NCI-H774 (cell line): ENCODE measurements around the gene PIK3CG.
"Not testable (repeated sequence)": the region's sequence is repeated elsewhere in the genome, so short reads cannot be mapped to it uniquely, and the experiment has no call there.

Source experiments
- DNase-seq: peaks from one replicate; lab custom pipeline; 2025; lab: John Stamatoyannopoulos, UW

Gene PIK3CG

DNA sequence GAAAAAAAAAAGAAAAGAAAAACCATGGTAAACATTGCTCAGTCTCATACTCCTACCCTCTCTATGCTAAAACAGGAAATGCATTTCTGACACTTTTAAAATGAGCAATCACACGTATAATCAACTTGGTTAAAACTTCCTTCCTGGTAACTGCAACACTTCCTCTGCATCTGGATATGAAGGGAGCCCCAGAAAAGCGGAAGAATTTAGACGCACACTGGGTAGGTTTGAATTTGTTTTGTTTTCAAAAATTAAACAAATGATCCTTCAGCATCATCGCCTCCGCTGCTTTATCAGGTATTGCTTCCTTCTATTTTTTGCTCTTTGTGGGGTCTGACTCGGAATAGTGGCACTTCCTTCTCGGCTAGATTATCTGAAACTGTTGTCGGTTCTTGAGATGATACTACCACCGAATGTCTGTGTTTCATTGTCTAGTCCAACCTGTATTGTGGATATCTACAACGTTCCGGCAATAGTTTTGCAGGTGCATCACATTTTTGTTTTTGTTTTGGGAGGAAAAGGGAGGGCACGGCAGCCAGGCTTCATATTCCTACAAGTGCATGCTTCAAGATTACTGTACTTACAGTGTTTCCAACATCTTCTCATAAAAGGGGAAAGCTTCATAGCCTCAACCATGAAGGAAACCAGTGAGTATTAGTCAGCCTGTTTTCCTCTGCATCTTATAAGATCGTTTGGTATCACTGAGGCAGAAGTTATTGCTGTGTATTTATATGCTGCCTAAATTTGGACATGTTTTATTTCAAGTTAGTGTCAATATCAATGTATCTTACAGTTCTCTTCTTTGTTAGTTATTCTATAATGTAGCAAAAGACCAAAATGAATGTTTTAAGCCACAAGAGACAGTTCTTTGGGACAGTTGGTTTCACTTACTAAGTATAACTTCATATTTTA is at the start of gene PIK3CG:
Gene PIK3CG (plus strand): TSS at position 153 of the 912 bp plus-strand sequence. CDS start 2,280 bp downstream, outside the sequence.
- no peak for DNase-seq

DNA sequence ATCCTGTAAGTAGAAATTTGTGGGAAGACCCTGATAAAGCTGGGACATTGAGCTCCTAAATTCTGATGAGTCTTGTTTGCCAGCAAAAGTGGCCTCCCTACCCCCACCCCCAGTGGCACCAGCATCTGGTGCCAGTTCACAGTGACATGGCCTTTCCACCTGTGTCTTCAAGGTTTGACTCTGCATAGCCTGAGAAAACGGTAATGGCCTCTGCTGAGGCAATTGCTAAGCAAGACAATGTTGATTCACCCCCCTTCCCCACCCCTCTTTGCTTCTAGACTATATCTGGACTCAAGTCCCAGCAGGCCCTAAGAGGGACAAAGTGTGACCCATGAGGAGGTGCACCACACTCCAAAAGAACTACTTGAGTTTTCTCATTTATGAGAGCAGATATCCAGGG is 48.0 kb upstream of the PIK3CG start:
- DNase-seq: no peak

DNA sequence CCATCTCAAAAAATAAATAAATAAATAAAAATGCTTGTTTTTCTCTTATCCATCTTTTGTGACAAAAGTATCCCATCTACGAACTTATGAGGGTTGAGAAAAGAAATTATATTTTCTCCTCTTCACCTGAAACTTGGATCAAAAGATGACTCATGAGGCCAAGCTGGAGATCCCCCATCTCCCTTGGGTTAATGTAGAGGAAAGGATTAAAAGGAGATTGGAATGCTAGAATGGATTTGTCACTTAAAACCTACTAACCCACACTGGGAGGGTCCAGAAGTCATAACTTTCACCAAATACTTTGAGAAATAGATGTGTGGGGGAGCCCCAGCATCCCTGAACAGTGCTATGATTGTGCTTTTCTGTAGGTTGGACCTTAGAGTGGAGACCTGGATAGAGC is 46.3 kb upstream of the PIK3CG start:
- DNase-seq: no peak

DNA sequence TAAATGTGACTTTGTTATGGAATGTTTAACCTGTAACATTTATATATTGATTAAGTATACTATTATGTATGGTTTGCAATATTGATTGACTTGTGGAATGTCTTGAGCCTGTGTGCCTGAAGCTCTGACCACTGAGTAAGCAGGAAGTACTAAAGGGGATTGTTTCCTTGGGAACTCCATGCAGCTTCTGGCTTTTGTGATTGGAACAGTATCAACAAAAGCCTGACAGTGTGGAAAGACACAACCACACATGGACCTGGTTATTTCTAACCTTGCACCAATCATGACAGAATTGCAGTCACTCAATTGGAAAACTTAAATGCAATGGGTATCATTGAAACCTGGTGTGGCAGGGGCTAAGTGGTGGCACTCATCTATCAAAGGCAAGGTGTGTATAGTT is 45.5 kb upstream of the PIK3CG start:
- DNase-seq: no peak

DNA sequence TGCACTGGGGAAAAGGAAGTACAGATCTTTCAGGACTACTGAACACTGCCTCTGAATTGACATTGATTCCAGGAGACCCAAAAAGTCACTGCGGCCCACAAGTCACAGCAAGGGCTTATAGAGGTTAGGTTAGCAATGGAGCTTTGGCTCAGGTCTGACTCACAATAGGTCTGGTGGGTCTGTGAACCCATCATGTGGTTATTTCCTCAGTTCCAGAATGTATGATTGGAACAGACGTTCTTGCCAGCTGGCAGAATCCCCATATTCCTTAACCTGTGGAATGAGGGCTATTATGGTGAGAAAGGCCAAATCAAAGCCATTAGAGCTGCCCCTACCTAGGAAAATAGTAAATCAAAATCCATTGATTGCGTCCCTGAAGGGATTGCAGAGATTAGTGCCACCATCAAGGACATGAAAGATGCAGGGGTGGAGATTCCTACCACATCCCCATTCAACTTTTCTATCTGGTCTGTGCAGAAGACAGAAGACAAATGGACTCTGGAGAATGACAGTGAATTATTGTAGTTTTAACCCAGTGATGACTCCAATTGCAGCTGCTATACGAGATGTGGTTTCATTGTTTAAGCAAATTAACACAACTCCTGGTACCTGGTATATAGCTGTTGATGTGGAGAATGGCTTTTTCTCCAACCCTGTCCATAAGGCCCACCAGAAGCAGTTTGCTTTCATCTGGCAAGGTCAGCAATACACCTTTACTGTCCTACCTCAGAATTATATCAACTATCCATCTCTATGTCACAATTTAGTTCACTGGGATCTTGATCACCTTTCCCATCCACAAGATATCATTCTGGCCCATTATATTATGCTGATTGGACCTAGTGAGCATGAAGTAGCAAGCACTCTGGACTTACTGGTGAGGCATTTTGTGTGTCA is 44.5 kb upstream of the PIK3CG start:
- no peak for DNase-seq

DNA sequence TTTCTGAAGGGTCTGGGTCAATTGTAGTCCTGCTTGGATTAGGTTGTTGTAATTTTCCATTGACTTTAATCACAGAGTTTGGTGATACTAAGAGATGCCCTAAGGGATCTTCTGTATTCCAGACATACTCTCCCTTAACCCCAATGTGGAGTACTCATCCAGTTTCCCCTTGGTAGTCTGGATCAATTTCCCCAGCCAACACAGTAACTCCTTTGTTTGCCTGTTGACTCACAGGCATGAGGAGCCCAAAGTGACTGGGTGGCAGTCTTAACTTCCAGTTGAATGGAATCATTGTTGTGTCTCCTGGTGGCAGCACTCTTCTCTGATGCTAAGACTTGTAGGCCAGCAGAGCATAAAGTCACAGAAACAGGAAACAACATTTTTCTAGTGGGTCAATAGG is 41.5 kb upstream of the PIK3CG start:
- DNase-seq: no peak

DNA sequence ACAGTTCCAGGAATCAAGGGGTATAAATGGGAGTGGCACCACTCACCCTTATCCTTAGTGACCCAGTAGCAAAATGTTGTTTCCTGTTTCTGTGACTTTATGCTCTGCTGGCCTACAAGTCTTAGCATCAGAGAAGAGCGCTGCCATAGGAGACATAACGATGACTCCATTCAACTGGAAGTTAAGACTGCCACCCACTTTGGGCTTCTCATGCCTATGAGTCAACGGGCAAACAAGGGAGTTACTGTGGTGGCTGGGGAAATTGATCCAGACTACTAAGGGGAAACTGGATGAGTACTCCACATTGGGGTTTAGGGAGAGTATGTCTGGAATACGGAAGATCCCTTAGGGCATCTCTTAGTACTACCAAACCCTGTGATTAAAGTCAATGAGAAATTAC is 40.6 kb upstream of the PIK3CG start:
- no peak for DNase-seq

DNA sequence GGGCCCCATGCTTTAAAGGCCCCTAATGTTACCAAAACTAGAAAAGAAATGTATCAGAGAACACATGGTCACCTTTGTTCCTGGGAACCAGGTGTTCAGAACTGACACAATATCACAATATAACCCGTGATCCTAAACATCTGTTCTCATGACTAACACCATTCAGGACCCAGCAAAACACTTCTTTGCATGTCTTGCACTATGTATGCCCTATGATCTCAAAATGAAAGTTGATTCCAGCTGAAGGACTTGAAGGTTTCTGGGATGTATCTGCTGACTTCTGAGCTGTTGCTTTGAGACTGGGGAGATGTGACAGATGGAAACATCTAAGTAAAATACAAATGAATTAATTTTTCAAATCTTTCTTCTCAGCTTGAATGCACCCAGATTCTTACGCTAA is 37.5 kb upstream of the PIK3CG start:
- DNase-seq: no peak

DNA sequence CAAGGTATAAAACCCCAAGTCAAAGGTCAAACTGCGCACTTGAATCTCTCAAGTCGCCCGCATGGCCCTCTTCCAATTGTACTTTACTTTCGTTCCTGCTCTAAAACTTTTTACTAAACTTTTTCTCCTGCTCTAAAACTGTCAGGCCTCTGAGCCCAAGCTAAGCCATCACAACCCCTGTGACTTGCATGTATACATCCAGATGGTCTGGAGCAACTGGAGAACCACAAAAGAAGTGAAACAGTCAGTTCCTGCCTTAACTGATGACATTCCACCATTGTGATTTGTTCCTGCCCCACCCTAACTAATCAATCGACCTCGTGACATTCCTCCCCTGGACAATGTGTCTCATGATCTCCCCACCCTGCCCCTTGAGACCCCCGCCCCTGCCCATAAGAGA is 35.6 kb upstream of the PIK3CG start:
- no peak for DNase-seq

DNA sequence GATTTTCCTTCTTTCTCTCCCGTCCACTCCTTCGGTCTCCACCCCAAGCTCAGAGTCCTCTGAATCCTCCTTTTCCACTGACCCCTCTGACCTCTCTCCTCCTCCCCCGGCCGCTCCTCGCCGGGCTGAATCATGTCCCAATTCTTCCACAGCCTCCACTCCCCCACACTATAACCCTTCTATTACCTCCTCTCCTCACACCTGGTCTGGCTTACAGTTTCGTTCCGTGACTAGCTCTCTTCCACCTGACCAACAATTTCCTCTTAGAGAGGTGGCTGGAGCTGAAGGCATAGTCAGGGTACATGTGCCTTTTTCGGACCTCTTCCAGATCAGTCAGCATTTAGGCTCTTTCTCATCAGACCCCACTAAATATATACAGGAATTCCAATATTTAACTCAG is 34.2 kb upstream of the PIK3CG start:
- DNase-seq: not testable (repeated sequence)

DNA sequence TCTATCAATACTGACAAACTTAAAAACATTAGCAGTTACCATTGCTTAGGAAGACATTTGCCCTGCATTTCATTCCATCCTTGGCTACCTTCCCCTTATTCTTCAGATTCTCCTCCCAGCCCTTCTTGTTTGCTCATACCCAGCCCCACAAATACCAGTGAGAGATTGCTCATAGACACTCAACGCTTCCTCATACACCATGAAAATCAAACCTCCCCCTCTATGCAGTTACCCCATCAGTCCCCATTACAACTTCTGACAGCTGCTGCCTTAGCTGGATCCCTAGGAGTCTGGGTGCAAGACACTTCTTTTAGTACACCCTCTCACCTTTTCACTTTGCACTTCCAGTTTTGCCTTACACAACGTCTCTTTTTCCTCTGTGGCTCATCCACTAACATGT is 28.3 kb upstream of the PIK3CG start:
- DNase-seq: no peak

DNA sequence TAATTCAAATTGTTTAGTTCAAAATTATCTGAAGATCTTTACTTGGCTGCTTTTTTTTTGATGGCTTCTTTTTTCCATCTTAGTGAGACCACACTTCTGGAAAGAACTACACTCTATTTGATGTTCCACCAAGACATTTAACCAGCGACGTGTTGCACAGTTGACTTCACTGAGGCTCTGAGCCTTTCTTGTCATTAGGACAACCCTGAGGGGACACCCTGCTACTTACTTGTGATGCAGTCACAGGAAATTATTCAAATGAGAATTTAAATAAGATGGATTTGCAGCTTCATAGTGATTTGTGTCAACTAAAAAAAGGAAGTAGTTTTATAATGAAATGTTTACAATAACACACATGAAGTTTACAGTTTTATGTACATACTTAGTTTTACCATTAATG is 25.6 kb upstream of the PIK3CG start:
- DNase-seq: no peak

DNA sequence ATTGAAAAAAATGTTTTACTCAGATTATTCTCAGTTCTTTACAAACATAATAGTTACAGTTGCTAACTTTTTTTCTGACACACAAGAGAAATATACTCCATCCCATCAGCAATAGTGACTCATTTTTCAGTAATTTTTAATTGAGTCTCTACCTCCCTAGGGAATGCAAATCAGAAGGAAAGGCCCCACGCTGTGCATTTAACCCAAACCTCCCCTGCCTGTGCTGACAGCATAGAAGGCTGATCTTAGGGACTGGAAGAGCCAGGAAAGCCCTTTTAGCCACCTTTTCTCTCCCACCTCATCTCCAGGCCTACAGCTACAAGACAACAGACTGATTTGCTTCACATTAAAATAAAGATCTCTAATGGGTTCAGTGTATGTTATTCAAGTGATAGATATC is 24.7 kb upstream of the PIK3CG start:
- DNase-seq: no peak

DNA sequence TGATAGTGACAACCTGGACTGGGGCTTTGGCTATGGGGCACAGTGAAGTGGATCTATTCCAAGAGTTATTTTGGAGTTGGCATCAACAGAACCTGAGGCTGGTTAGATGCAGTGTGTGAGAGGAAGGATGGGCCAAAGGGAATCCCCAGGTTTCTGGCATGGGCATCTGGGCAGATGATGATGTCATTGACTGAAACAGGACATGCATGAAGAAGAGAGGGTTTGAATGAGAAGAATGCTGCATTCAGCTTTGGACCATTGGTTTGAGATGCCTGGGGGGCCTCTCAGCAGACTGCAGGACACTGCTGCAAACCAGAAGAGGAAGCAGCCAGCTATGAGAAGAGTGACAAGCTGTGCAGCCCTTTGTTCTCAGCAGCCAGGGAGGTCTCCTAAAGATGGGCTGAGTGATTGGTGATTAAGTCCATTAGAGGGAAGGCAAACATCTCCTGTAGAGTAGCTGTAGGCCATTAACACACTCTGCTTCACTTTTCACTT is 23.1 kb upstream of the PIK3CG start:
- DNase-seq: no peak

DNA sequence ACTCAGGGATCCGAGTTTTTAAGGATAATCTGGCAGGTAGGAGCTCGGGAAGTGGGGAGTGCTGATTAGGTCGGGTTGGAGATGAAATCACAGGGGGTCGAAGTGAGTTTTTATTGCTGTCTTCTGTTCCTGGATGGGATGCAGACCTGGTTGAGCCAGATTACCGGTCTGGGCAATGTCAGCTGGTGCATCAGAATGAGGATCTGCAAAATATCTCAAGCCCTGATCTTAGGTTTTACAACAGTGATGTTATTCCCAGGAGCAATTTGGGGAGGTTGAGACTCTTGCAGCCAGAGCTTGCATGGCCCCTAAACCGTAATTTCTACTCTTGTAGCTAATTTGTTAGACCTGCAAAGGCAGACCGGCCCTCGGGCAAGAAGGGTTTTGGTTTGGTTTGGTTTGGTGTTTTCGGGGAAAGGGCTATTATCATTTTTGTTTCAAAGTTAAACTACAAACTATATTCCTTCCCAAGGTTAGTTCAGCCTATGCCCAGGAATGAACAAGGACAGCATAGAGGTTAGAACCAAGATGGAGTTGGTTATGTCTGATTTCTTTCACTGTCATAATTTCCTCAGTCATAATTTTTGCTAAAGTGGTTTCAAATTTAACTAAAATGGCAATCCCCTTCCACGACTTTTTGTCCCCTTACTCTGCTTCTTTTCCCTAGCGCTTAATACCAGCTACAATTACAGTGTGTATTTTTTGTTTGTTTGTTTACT is 20.6 kb upstream of the PIK3CG start:
- no peak for DNase-seq

DNA sequence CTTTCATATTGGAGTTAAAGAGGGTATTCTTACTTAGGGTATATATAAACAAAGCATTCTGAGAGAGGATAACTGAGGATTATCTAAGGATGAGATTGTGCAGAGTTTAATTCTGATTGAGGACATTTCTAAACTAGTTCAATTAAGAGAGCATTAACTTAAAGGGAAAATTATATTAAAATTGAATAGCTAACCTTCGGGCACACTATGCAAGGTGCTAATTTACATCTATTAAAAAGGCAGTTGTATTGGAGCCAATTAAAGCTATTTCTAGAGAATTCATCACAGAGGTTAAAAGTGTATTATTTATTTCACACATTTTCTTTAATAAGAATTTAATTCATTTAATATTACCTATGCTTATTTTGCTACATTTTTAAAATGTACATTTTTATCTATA is 17.0 kb upstream of the PIK3CG start:
- DNase-seq: no peak

DNA sequence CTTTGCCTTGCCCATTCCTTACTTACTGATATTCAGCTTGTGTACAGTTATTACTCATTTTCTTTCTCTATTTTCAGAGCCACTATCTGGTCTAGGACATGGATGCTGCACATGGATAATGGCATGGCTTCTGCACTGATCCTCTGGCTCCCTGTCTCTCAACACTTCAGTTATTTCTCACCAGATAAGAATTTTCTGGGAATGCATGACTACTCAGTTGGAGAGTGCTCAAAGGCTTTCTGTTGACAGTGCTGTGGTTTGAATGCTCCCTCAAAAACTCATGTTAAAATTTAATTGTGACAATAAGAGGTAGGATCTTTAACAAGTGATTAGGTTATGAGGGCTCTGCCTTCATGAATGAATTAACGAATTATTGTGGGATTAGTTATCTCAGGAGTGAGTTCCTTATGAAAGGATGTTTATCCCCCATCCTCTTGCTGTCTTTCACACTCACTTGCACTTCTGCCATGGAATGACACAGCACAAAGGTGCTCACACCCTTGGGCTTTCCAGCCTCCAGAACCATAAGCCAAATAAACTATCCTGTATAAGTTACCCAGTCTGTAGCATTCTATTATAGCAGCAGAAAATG is 16.1 kb upstream of the PIK3CG start:
- DNase-seq: no peak

DNA sequence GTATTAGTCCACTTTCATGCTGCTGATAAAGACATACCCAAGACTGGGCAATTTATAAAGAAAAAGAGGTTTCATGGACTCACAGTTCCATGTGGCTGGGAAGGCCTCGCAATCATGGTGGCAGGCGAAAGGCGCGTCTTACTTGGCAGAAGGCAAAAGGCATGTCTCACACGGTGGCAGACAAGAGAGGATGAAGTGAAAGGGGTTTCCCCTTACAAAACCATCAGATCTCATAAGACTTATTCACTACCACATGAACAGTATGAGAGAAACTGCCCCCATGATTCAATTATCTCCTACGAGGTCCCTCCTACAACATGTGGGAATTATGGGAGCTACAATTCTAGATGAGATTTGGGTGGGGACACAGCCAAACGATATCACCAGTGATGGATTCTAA is 13.4 kb upstream of the PIK3CG start:
- not testable (repeated sequence) for DNase-seq

DNA sequence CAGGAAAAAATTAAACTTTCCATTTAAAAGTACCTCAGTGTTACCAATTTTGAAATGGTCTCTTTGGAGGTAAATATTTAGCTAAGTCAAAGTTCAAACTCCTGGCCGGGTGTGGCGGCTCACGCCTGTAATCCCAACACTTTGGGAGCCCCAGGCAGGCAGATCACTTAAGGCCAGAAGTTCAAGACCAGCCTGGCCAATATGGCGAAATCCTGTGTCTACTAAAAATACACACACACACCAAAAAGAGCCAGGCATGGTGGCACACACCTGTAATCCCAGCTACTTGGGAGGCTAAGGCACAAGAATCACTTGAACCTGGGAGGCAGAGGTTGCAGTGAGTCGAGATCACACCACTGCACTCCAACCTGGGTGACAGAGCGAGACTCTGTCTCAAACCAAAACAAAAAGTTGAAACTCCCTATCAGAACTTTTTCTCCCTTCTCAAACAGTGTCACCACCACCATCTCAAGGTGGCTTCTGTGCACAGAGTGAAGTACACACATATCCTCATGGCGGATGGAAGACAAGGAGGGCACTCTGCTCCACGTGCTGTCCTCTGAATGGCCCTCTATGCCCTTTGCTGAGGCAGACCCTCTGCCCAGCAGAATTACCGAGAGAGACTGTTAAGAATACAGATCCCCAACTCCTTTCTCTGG is 11.7 kb upstream of the PIK3CG start:
- no peak for DNase-seq

DNA sequence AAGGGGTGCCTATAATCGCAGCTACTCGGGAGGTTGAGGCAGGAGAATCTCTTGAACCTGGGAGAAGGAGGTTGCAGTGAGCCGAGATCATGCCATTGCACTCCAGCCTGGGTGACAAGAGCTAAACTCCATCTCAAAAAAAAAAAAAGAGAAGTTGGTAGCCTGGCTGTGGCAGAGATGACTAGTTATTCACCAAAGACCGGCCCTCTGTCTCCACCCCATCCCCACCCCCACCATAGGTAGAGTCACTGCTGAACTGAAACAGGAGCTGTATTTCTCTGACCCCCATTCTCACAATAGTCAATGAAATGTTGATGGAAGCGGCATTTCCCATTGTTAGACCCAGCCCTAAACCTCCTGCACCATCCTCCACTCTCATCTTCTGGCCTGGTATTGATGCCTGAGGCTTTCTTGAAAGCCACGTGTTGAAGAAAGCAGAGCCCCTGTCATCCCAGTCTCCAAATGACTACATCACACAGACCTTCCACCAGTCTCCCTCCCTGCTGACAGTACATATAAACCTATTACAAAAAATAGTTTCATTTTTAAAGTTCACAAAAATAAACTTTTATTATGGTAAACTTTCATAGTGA is 9.4 kb upstream of the PIK3CG start:
- no peak for DNase-seq
